Esophagus squamous epithelium (tissue), 4 donors: ENCODE results near the gene MS4A14.
A peak's percentile ranks its signal among the peaks of the same experiment; 100 is the strongest.

Experiments used
- POLR2A ChIP-seq, 4 donors: fragments of 450-650 bp; IDR thresholded peaks; one replicate each; pipeline ENCODE4 v1.6.1; 2017; ENCODE audit warnings: antibody characterized with exemption in 4 of 4, mild to moderate bottlenecking in 4 of 4, moderate library complexity in 3 of 4
- TF ChIP-seq, protein P1 (sequence below), 6 experiments: fragments of 450-650 bp in 4 of 6; fragments of 200-600 bp in 2 of 6; sonication (generic) in 2 of 6; IDR thresholded peaks; one replicate each; pipeline ENCODE4 v1.5.1; 2016 to 2019; ENCODE audit warnings: antibody characterized with exemption in 6 of 6, mild to moderate bottlenecking in 4 of 6, moderate library complexity in 4 of 6

DNA sequence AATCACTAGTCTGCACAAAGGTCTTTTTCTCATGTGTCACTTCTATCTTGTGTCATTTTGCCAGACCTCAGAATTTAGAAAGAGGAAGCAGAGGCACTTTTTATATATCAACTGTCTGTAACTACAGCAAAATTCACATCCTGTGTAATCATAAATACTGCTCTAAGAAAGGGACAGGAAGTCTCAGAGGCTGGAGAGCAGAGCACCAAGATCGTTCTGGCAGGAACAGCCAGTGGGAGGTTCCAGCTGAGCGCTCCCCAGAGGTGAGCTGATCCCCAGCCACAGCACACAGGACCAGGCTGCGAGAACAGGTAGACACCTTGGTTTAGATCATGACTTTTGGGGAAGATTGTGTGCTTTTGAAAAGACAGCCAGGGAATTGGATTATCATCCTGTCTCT, 17.9 kb upstream of the MS4A14 start, which contains the start of gene MS4A7:
- TF ChIP-seq, protein P1, sequence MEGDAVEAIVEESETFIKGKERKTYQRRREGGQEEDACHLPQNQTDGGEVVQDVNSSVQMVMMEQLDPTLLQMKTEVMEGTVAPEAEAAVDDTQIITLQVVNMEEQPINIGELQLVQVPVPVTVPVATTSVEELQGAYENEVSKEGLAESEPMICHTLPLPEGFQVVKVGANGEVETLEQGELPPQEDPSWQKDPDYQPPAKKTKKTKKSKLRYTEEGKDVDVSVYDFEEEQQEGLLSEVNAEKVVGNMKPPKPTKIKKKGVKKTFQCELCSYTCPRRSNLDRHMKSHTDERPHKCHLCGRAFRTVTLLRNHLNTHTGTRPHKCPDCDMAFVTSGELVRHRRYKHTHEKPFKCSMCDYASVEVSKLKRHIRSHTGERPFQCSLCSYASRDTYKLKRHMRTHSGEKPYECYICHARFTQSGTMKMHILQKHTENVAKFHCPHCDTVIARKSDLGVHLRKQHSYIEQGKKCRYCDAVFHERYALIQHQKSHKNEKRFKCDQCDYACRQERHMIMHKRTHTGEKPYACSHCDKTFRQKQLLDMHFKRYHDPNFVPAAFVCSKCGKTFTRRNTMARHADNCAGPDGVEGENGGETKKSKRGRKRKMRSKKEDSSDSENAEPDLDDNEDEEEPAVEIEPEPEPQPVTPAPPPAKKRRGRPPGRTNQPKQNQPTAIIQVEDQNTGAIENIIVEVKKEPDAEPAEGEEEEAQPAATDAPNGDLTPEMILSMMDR (IDR thresholded peaks at IDR 0.05), result no peak
- peak in 2 of 4 donors; percentile 52 to 69 for TF ChIP-seq POLR2A (IDR thresholded peaks at IDR 0.05)
